Thoracic aorta (tissue), 2 donors: ENCODE results near the gene VEZT. TPM values are rescaled to one million over a fixed set of nuclear protein-coding genes. Genes with fewer than 3 reads are reported as not detected.
A peak's percentile ranks its signal among the peaks of the same experiment; 100 is the strongest.
"Not testable (repeated sequence)": the region's sequence is repeated elsewhere in the genome, so short reads cannot be mapped to it uniquely, and the experiment has no call there.

Experiments used
- ATAC-seq: fragments of 150-250 bp; one replicate; pipeline ENCODE4 v1.8.0; 2017; ENCODE audit warnings: low read depth; ENCODE audit not compliant: insufficient number of reproducible peaks, low FRiP score
- DNase-seq: peaks from one replicate; pipeline ENCODE4 v3.0.0-alpha.2; 2020; ENCODE audit warnings: low spot score
- H3K27ac ChIP-seq, 2 donors: fragments of 200-600 bp; sonication (generic); 1 replicate in 1 of 2; 2 replicates in 1 of 2; pipeline ENCODE4 v1.5.1; 2016; ENCODE audit warnings: mild to moderate bottlenecking in 2 of 2, moderate library complexity in 2 of 2
- H3K27me3 ChIP-seq: fragments of 200-600 bp; sonication (generic); replicated peaks from 2 replicates; pipeline ENCODE4 v1.6.0; 2016; ENCODE audit warnings: mild to moderate bottlenecking; ENCODE audit not compliant: insufficient read depth
- H3K36me3 ChIP-seq: fragments of 200-600 bp; sonication (generic); one replicate; pipeline ENCODE4 v1.5.1; 2016
- H3K4me1 ChIP-seq, 2 donors: fragments of 200-600 bp; sonication (generic); 1 replicate in 1 of 2; 2 replicates in 1 of 2; pipeline versions ENCODE4 v1.5.1 to v1.6.0; 2016; ENCODE audit warnings: low read depth in 2 of 2, mild to moderate bottlenecking in 1 of 2; ENCODE audit not compliant: control insufficient read depth in 1 of 2
- H3K4me3 ChIP-seq: fragments of 200-600 bp; sonication (generic); 2 replicates; pipeline ENCODE4 v1.5.1; 2016; ENCODE audit warnings: mild to moderate bottlenecking
- H3K9me3 ChIP-seq: fragments of 200-600 bp; sonication (generic); 2 replicates; pipeline ENCODE4 v1.5.1; 2016
- total RNA-seq, 2 donors: library from RNA; depleted of rRNA; stranded (reverse); fragments of >200 nt; gene quantifications; one replicate each; pipeline versions ENCODE4 v1.1.0 to v1.2.3, GENCODE V29; 2016
- TF ChIP-seq, protein P1 (sequence below): fragments of 200-600 bp; sonication (generic); IDR thresholded peaks from one replicate; pipeline ENCODE4 v1.5.1; 2019; ENCODE audit warnings: antibody characterized with exemption

VEZT gene
- total RNA-seq, 2 donors from 2014 or later, result 58.3 to 149 TPM

DNA sequence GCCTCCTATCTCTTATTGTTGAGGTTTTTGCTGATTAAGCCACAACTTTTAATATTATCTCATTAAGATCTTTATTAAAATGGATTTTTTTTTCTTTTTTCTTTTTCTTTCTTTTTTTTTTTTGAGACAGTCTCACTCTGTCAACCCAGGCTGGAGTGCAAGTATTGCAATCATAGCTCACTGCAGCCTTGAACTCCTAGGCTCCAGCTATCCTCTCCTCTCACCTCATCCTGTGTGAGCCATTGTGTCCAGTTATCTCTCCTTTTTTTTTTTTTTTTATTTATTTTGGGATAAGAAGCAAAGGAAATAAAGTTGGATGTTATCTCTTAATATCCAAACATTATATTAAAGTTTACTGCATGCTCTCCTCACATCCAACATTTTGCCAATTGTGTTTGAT, 12.7 kb downstream of the VEZT start:
- Histone ChIP-seq H3K4me1 (peaks cover 20 to 63% of the 10 kb centered on the region in 2 donors), H3K27ac (peak overlapping the region in 1 of 2 donors; percentile 41)
- ATAC-seq, result no peak

DNA sequence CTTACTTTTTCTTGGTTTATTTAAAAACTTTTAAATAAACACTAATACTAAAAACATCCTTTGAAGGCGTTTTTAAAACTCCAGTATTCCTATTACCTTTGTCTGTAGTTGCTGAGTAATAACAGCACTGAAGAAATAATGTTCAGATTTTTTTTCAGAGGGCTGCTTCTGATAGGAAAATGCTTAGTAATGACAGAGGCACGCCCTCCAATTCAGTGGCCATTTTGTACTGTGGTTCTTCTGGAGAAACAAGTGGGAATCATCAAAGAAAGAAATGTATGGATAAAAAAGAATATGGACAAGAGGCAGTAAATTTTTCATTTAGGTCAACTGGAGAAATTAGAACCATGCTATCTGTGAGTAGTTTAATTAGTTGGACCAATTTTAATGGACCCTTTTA, 13.6 kb downstream of the VEZT start:
- Histone ChIP-seq H3K27me3 (no peaks in the 10 kb centered on the region), H3K4me1 (peaks cover 20 to 59% of the 10 kb centered on the region in 2 donors), H3K36me3 (no peaks in the 10 kb centered on the region), H3K9me3 (no peaks in the 10 kb centered on the region), H3K4me3 (no peak overlapping the region), H3K27ac (peak overlapping the region; percentile 30 to 41)
- ATAC-seq (no peak), DNase-seq (no peak)
- TF ChIP-seq, protein P1, sequence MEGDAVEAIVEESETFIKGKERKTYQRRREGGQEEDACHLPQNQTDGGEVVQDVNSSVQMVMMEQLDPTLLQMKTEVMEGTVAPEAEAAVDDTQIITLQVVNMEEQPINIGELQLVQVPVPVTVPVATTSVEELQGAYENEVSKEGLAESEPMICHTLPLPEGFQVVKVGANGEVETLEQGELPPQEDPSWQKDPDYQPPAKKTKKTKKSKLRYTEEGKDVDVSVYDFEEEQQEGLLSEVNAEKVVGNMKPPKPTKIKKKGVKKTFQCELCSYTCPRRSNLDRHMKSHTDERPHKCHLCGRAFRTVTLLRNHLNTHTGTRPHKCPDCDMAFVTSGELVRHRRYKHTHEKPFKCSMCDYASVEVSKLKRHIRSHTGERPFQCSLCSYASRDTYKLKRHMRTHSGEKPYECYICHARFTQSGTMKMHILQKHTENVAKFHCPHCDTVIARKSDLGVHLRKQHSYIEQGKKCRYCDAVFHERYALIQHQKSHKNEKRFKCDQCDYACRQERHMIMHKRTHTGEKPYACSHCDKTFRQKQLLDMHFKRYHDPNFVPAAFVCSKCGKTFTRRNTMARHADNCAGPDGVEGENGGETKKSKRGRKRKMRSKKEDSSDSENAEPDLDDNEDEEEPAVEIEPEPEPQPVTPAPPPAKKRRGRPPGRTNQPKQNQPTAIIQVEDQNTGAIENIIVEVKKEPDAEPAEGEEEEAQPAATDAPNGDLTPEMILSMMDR, result no peak

More for the DNA sequence above, 12.7 kb downstream of the VEZT start:
- no peaks in the 10 kb centered on the region for H3K36me3 ChIP-seq
- no peak for DNase-seq
- H3K9me3 ChIP-seq, result no peaks in the 10 kb centered on the region
- no peak overlapping the region for H3K4me3 ChIP-seq
- TF ChIP-seq, protein P1, result no peak
- H3K27me3 ChIP-seq, result no peaks in the 10 kb centered on the region

DNA sequence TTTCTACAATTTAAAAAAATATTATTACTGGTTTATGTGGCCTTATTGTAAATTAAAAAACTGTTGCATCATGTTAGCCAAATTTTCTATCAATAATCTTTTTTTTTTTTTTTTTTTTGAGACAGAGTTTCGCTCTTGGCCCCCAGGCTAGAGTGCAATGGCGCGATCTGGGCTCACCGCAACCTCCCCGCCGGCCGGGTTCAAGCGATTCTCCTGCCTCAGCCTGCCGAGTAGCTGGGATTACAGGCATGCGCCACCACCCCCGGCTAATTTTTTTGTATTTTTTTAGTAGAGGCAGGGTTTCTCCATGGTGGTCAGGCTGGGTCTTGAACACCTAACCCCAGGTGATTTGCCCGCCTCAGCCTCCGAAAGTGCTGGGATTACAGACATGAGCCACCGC, 16.6 kb downstream of the VEZT start:
- not testable (repeated sequence) for H3K27ac ChIP-seq, H3K4me3 ChIP-seq, H3K9me3 ChIP-seq, DNase-seq, ATAC-seq, H3K27me3 ChIP-seq, H3K36me3 ChIP-seq
- peaks cover 13 to 49% of the 10 kb centered on the region in 2 donors for H3K4me1 ChIP-seq

DNA sequence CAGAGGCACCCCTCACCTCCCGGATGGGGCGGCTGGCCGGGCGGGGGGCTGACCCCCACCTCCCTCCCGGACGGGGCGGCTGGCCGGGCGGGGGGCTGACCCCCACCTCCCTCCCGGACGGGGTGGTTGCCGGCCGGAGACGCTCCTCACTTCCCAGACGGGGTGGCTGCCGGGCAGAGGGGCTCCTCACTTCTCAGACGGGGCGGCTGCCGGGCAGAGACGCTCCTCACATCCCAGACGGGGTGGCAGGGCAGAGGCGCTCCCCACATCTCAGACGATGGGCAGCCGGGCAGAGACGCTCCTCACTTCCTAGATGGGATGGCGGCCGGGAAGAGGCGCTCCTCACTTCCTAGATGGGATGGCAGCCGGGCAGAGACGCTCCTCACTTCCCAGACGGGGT, 18.0 kb downstream of the VEZT start:
- peaks cover 25 to 48% of the 10 kb centered on the region in 2 donors for H3K4me1 ChIP-seq
- H3K36me3 ChIP-seq, H3K4me3 ChIP-seq, H3K9me3 ChIP-seq, ATAC-seq, H3K27me3 ChIP-seq, H3K27ac ChIP-seq, DNase-seq: not testable (repeated sequence)

DNA sequence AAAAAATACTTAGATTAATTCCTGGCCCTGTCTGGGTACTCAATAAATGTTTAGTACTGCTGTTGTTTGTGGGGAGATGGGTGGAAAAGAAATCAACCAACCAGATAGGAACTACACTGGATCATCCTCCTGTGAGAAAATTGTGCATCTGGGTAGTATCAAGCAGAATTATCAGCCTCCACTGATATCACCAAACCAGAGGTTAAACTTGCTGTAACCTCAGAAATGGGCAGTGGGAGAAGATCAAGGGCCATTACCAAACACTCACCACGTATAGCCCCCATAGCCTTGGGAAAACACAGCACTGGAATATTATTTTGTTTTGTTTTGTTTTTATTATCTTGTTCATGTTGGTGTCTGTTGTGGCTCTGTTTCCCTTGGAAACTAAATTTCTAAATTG, 19.7 kb downstream of the VEZT start:
- Histone ChIP-seq H3K27me3 (no peaks in the 10 kb centered on the region), H3K9me3 (no peaks in the 10 kb centered on the region), H3K27ac (peak overlapping the region in 1 of 2 donors; percentile 30), H3K4me3 (no peak overlapping the region), H3K36me3 (no peaks in the 10 kb centered on the region), H3K4me1 (peaks cover 31 to 49% of the 10 kb centered on the region in 2 donors)
- TF ChIP-seq, protein P1, result no peak
- DNase-seq, result no peak
- no peak for ATAC-seq

DNA sequence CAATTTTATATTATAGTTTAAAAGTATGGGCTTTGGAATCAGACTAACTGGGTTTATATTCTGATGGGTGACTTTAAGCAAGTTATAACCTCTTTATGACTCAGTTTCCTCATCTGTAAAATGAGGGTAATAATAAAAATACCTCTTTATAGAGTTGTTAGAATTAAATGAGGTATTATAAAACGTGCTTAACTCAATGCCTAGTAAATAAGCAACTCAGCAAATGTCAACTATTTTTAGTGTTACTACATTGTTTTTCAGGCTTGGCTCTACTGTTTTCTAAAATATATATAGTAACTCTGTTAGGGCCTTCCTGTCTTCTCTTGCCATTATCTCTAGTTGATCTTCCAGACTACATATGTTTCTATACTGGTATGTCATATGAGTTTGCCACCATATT, 20.5 kb downstream of the VEZT start:
- H3K4me3 ChIP-seq, result no peak overlapping the region
- ATAC-seq (no peak), DNase-seq (no peak)
- H3K9me3 ChIP-seq, result no peaks in the 10 kb centered on the region
- peak overlapping the region in 1 of 2 donors; percentile 90 for H3K27ac ChIP-seq
- no peaks in the 10 kb centered on the region for H3K36me3 ChIP-seq
- TF ChIP-seq, protein P1, result no peak
- H3K27me3 ChIP-seq, result no peaks in the 10 kb centered on the region
- peaks cover 32 to 50% of the 10 kb centered on the region in 2 donors for H3K4me1 ChIP-seq
